Liver (tissue), 9 donors: ENCODE data around the gene DYSF. TPM values are rescaled to one million over a fixed set of nuclear protein-coding genes. Genes with fewer than 3 reads are reported as not detected.

Experiments
- DNase-seq: peaks from one replicate; pipeline ENCODE4 v3.0.0-alpha.2; 2017; ENCODE audit warnings: low spot score
- H3K27ac ChIP-seq, 2 donors: one replicate each; pipeline ENCODE4 v1.7.0; 2013; ENCODE audit warnings: inconsistent platforms in 2 of 2, low read length in 2 of 2, control low read depth in 1 of 2, low read depth in 1 of 2, mild to moderate bottlenecking in 1 of 2
- H3K27me3 ChIP-seq, 4 donors: one replicate each; pipeline versions ENCODE4 v1.6.1 to v1.7.0; 2013; ENCODE audit warnings: low read length in 3 of 4, inconsistent platforms in 1 of 4, mild to moderate bottlenecking in 1 of 4, moderate library complexity in 1 of 4; ENCODE audit not compliant: control insufficient read depth in 4 of 4, insufficient read depth in 4 of 4
- H3K36me3 ChIP-seq, 4 donors: one replicate each; pipeline versions ENCODE4 v1.6.1 to v1.7.0; 2013; ENCODE audit warnings: low read length in 3 of 4, mild to moderate bottlenecking in 3 of 4, low read depth in 1 of 4, moderate library complexity in 1 of 4; ENCODE audit not compliant: control insufficient read depth in 4 of 4, insufficient read depth in 3 of 4
- H3K4me1 ChIP-seq, 4 donors: one replicate each; pipeline versions ENCODE4 v1.6.1 to v1.7.0; 2013; ENCODE audit warnings: low read length in 3 of 4, mild to moderate bottlenecking in 3 of 4, moderate library complexity in 1 of 4; ENCODE audit not compliant: control insufficient read depth in 4 of 4, insufficient read depth in 4 of 4
- H3K4me3 ChIP-seq, 3 donors: one replicate each; pipeline versions ENCODE4 v1.6.1 to v1.7.0; 2013; ENCODE audit warnings: low read length in 3 of 3, control low read depth in 1 of 3, low read depth in 1 of 3, mild to moderate bottlenecking in 1 of 3
- H3K9ac ChIP-seq, 2 donors: one replicate each; pipeline ENCODE4 v1.7.0; 2013; ENCODE audit warnings: low read length in 2 of 2, mild to moderate bottlenecking in 2 of 2, moderate library complexity in 2 of 2, control low read depth in 1 of 2, low read depth in 1 of 2
- H3K9me3 ChIP-seq, 4 donors: one replicate each; pipeline versions ENCODE4 v1.6.1 to v1.7.0; 2013; ENCODE audit warnings: low read length in 3 of 4; ENCODE audit not compliant: control insufficient read depth in 4 of 4
- ATF3 ChIP-seq: IDR thresholded peaks from 2 replicates; pipeline ENCODE4 v1.6.1; 2016; ENCODE audit warnings: antibody characterized with exemption
- EGR1 ChIP-seq, 2 donors: IDR thresholded peaks; 2 replicates each; pipeline ENCODE4 v1.6.1; 2016 to 2018; ENCODE audit warnings: antibody characterized with exemption in 2 of 2, low read depth in 2 of 2
- FOXA2 ChIP-seq: IDR thresholded peaks from 2 replicates; pipeline ENCODE4 v1.6.1; 2016; ENCODE audit warnings: antibody characterized with exemption
- HNF4G ChIP-seq: IDR thresholded peaks from 2 replicates; pipeline ENCODE4 v1.6.1; 2016; ENCODE audit warnings: antibody characterized with exemption
- JUND ChIP-seq, 2 donors: IDR thresholded peaks; 2 replicates each; pipeline ENCODE4 v1.6.1; 2016; ENCODE audit warnings: antibody characterized with exemption in 2 of 2
- MAX ChIP-seq: IDR thresholded peaks from 2 replicates; pipeline ENCODE4 v1.6.1; 2016; ENCODE audit warnings: antibody characterized with exemption
- NR2F2 ChIP-seq: IDR thresholded peaks from 2 replicates; pipeline ENCODE4 v1.6.1; 2016; ENCODE audit warnings: antibody characterized with exemption
- RAD21 ChIP-seq, 2 donors: IDR thresholded peaks; 2 replicates each; pipeline ENCODE4 v1.6.1; 2016; ENCODE audit warnings: antibody characterized with exemption in 2 of 2, mild to moderate bottlenecking in 2 of 2
- RXRA ChIP-seq, 2 donors: IDR thresholded peaks; 2 replicates each; pipeline ENCODE4 v1.6.1; 2017 to 2018; ENCODE audit warnings: antibody characterized with exemption in 2 of 2, mild to moderate bottlenecking in 1 of 2
- SP1 ChIP-seq: IDR thresholded peaks from 2 replicates; pipeline ENCODE4 v1.6.1; 2018; ENCODE audit warnings: antibody characterized with exemption, mild to moderate bottlenecking
- WGBS: extraction: QIAGEN DNeasy Blood & Tissue Kit; methylation state at CpG from one replicate; pipeline ENCODE4 v1.1.7; 2013; 5-methylcytosine and 5-hydroxymethylcytosine counted together
- polyA plus RNA-seq, 2 donors: library from polyadenylated mRNA; stranded (reverse) in 1 of 2; unstranded in 1 of 2; fragments of 200-250 nt in 1 of 2; fragments of >200 nt in 1 of 2; fragmentation: Nextera tagmentation in 1 of 2; extraction: Ambion mirVana in 1 of 2; gene quantifications; one replicate each; pipeline versions ENCODE4 v1.2.1 to v1.2.3, GENCODE V29; 2013 to 2015
- total RNA-seq, 2 donors: library from RNA; depleted of rRNA; stranded (reverse); fragments of >200 nt; gene quantifications; one replicate each; pipeline ENCODE4 v1.2.3, GENCODE V29; 2014
- TF ChIP-seq, protein P1 (sequence below): IDR thresholded peaks from 2 replicates; pipeline ENCODE4 v1.6.1; 2016; ENCODE audit warnings: antibody characterized with exemption
- TF ChIP-seq, protein P2 (sequence below): IDR thresholded peaks from 2 replicates; pipeline ENCODE4 v1.6.1; 2016; ENCODE audit warnings: antibody characterized with exemption, mild to moderate bottlenecking
- TF ChIP-seq, protein P3 (sequence below): fragments of 150-350 bp; IDR thresholded peaks from 2 replicates; pipeline ENCODE4 v1.5.1; 2017; ENCODE audit warnings: improper control_type of control experiment, low read depth, low read length; ENCODE audit not compliant: missing input control
- donor health status: healthy.
- donor health status: healthy.
- donor health status: healthy.
- donor health status: healthy.
- donor health status: healthy.

DYSF gene
- total and polyA plus RNA-seq, 4 donors: 8.5 to 20.8 (median 13.6) TPM

GRCh38 chr2:71672826-71673795 lies 219.8 kb downstream of the DYSF start:
- Histone ChIP-seq H3K27ac (no peak overlapping the region), H3K4me1 (peaks cover 0 to 3% (median 0%) of the 10 kb centered on the region in 4 donors), H3K27me3 (no peaks in the 10 kb centered on the region), H3K9me3 (no peaks in the 10 kb centered on the region), H3K36me3 (peaks cover 0 to 13% (median 4%) of the 10 kb centered on the region in 4 donors), H3K4me3 (no peak overlapping the region), H3K9ac (no peak overlapping the region)
- 93% methylated on average over 14 of the region's 14 CpGs for WGBS
- no peak for DNase-seq
- TF ChIP-seq SP1 (no peak), EGR1 (IDR thresholded peaks at IDR 0.05; ENCODE audit: low read depth in 2 of 2) (no peak), MAX (no peak), FOXA2 (no peak), RAD21 (IDR thresholded peaks at IDR 0.05) (no peak), ATF3 (no peak), HNF4G (no peak), NR2F2 (no peak), JUND (IDR thresholded peaks at IDR 0.05) (no peak), RXRA (IDR thresholded peaks at IDR 0.05) (no peak)
- TF ChIP-seq, protein P1, sequence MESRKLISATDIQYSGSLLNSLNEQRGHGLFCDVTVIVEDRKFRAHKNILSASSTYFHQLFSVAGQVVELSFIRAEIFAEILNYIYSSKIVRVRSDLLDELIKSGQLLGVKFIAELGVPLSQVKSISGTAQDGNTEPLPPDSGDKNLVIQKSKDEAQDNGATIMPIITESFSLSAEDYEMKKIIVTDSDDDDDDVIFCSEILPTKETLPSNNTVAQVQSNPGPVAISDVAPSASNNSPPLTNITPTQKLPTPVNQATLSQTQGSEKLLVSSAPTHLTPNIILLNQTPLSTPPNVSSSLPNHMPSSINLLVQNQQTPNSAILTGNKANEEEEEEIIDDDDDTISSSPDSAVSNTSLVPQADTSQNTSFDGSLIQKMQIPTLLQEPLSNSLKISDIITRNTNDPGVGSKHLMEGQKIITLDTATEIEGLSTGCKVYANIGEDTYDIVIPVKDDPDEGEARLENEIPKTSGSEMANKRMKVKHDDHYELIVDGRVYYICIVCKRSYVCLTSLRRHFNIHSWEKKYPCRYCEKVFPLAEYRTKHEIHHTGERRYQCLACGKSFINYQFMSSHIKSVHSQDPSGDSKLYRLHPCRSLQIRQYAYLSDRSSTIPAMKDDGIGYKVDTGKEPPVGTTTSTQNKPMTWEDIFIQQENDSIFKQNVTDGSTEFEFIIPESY: no peak
- TF ChIP-seq, protein P2, sequence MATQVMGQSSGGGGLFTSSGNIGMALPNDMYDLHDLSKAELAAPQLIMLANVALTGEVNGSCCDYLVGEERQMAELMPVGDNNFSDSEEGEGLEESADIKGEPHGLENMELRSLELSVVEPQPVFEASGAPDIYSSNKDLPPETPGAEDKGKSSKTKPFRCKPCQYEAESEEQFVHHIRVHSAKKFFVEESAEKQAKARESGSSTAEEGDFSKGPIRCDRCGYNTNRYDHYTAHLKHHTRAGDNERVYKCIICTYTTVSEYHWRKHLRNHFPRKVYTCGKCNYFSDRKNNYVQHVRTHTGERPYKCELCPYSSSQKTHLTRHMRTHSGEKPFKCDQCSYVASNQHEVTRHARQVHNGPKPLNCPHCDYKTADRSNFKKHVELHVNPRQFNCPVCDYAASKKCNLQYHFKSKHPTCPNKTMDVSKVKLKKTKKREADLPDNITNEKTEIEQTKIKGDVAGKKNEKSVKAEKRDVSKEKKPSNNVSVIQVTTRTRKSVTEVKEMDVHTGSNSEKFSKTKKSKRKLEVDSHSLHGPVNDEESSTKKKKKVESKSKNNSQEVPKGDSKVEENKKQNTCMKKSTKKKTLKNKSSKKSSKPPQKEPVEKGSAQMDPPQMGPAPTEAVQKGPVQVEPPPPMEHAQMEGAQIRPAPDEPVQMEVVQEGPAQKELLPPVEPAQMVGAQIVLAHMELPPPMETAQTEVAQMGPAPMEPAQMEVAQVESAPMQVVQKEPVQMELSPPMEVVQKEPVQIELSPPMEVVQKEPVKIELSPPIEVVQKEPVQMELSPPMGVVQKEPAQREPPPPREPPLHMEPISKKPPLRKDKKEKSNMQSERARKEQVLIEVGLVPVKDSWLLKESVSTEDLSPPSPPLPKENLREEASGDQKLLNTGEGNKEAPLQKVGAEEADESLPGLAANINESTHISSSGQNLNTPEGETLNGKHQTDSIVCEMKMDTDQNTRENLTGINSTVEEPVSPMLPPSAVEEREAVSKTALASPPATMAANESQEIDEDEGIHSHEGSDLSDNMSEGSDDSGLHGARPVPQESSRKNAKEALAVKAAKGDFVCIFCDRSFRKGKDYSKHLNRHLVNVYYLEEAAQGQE: no peak
- TF ChIP-seq, protein P3, sequence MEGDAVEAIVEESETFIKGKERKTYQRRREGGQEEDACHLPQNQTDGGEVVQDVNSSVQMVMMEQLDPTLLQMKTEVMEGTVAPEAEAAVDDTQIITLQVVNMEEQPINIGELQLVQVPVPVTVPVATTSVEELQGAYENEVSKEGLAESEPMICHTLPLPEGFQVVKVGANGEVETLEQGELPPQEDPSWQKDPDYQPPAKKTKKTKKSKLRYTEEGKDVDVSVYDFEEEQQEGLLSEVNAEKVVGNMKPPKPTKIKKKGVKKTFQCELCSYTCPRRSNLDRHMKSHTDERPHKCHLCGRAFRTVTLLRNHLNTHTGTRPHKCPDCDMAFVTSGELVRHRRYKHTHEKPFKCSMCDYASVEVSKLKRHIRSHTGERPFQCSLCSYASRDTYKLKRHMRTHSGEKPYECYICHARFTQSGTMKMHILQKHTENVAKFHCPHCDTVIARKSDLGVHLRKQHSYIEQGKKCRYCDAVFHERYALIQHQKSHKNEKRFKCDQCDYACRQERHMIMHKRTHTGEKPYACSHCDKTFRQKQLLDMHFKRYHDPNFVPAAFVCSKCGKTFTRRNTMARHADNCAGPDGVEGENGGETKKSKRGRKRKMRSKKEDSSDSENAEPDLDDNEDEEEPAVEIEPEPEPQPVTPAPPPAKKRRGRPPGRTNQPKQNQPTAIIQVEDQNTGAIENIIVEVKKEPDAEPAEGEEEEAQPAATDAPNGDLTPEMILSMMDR: no peak
